Body of pancreas (tissue), 4 donors: ENCODE results near the gene PNPLA5.

Experiments used
- POLR2A ChIP-seq, 3 donors: fragments of 450-650 bp; IDR thresholded peaks; one replicate each; pipeline ENCODE4 v1.6.1; 2016; ENCODE audit warnings: antibody characterized with exemption in 3 of 3, mild to moderate bottlenecking in 2 of 3
- TF ChIP-seq, protein P1 (sequence below), 7 experiments: fragments of 450-650 bp in 4 of 7; fragments of 200-600 bp in 3 of 7; sonication (generic) in 3 of 7; IDR thresholded peaks; one replicate each; pipeline ENCODE4 v1.5.1; 2016 to 2019; ENCODE audit warnings: antibody characterized with exemption in 7 of 7

DNA sequence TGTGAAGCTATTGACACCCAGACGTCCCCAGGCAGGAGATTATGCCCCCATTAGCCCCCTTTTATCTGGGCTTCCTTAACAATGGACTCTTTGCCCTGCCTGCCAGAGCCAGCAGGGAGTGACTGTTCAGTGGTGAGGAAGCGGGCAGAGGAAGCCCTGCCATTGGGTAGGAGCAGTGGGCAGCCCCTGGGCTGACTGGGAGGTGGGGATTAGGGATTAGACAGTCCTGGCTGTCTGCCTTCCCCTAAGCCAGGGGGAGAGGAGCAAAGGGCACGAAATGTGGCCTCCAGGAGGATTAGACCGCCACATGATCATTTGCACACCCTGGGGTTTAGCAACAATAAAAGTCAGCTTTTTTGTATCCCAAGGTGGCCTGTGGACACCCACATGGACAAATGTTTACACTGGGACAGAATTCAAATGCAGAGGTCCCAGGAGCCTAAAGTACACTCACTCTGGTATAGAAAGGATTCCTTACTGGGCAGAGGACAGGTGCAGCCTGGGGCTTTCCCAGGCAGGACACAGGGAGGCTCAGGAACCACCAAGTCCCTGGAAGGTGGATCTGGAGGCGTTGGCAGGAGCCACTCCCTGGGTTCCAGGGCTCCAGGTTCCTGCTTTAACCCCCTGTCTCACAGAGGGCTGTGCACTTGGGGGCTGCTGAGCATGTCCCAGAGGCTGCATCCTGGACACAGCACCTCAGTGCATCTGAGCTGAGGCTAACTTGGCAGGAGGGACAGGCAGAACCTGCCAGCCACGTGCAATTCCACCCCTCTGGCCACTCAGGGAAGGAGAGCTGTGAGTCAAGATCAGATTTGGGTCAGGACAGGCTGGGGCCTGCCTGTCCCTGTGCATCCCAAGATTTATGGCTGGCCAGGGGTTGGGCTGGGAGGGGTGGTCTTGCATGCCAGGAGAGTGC lies 33.9 kb upstream of the PNPLA5 start:
- TF ChIP-seq, protein P1, sequence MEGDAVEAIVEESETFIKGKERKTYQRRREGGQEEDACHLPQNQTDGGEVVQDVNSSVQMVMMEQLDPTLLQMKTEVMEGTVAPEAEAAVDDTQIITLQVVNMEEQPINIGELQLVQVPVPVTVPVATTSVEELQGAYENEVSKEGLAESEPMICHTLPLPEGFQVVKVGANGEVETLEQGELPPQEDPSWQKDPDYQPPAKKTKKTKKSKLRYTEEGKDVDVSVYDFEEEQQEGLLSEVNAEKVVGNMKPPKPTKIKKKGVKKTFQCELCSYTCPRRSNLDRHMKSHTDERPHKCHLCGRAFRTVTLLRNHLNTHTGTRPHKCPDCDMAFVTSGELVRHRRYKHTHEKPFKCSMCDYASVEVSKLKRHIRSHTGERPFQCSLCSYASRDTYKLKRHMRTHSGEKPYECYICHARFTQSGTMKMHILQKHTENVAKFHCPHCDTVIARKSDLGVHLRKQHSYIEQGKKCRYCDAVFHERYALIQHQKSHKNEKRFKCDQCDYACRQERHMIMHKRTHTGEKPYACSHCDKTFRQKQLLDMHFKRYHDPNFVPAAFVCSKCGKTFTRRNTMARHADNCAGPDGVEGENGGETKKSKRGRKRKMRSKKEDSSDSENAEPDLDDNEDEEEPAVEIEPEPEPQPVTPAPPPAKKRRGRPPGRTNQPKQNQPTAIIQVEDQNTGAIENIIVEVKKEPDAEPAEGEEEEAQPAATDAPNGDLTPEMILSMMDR (IDR thresholded peaks at IDR 0.05): no peak
- no peak for TF ChIP-seq POLR2A (IDR thresholded peaks at IDR 0.05)
